K562 (cell line): ENCODE measurements around the gene ARHGEF10L. TPM values are rescaled to one million over a fixed set of nuclear protein-coding genes. Genes with fewer than 3 reads are reported as not detected.

ENCODE experiments used
- ATAC-seq: fragments of 200-7000 bp; cut with Tn5 transposase; 3 replicates; pipeline ENCODE4 v1.9.1; 2020; ENCODE audit warnings: moderate library complexity
- BruUV-seq: library from RNA; stranded (reverse); fragments of 400-500 nt; replicated peaks from 2 replicates; lab custom pipeline; 2021; lab: Mats Ljungman, UMichigan
- CTCF ChIA-PET: fragments of 300-600 bp; formaldehyde crosslinking; extraction: SDS; loops from one replicate; lab custom pipeline; 2021; ENCODE audit warnings: low intra/inter-chr PET ratio; lab: Yijun Ruan, JAX
- POLR2A ChIA-PET: fragments of 300-600, 350-650 bp; sonication (Branson Sonifier 250); formaldehyde crosslinking; extraction: SDS; loops from one replicate; lab custom pipeline; 2021; ENCODE audit warnings: antibody characterized with exemption, inconsistent platforms; lab: Yijun Ruan, JAX
- DNase-seq, 4 experiments: peaks; one replicate each; pipeline versions ENCODE4 v3.0.0 to v3.0.0-alpha.2; 2011 to 2018; ENCODE audit warnings: low spot score in 3 of 4, mixed read lengths in 3 of 4; ENCODE audit errors: extremely low read depth in 1 of 4
- FAIRE-seq: peaks from 2 replicates; lab custom pipeline; 2011; peaks lifted over from hg19 to GRCh38; lab: Jason Lieb, UNC
- H2AFZ ChIP-seq: 2 replicates; pipeline ENCODE4 v1.6.0; 2011; ENCODE audit warnings: low read depth, low read length, control low read depth, inconsistent platforms
- H3K27ac ChIP-seq: fragments of 200-600 bp; 3 replicates; pipeline ENCODE4 v1.8.0; 2011; ENCODE audit warnings: low read depth, mild to moderate bottlenecking, control low read depth, inconsistent platforms, low read length, moderate library complexity, mixed read lengths; ENCODE audit errors: extremely low read depth
- H3K27me3 ChIP-seq, 2 experiments: fragments of 300-600 bp in 1 of 2; 2 replicates in 1 of 2; 3 replicates in 1 of 2; pipeline versions ENCODE4 v1.6.0 to v1.8.0; 2011; ENCODE audit warnings: inconsistent platforms in 2 of 2, low read length in 2 of 2, mild to moderate bottlenecking in 1 of 2, mixed read lengths in 1 of 2, moderate library complexity in 1 of 2; ENCODE audit not compliant: control insufficient read depth in 2 of 2, insufficient read depth in 2 of 2
- H3K36me3 ChIP-seq: fragments of 300-600 bp; 3 replicates; pipeline ENCODE4 v1.8.0; 2011; ENCODE audit warnings: mild to moderate bottlenecking, low read length, inconsistent platforms; ENCODE audit not compliant: control insufficient read depth, insufficient read depth
- H3K4me1 ChIP-seq, 2 experiments: fragments of 200-600 bp in 1 of 2; replicated peaks in 1 of 2; 2 replicates in 1 of 2; 3 replicates in 1 of 2; pipeline versions ENCODE4 v1.5.1 to v1.8.0; 2011; ENCODE audit warnings: inconsistent platforms in 2 of 2, low read length in 2 of 2, mild to moderate bottlenecking in 1 of 2, mixed read lengths in 1 of 2, moderate library complexity in 1 of 2; ENCODE audit not compliant: control insufficient read depth in 2 of 2, insufficient read depth in 2 of 2
- H3K4me2 ChIP-seq: 2 replicates; pipeline ENCODE4 v1.6.1; 2011; ENCODE audit warnings: low read length, control low read depth, inconsistent platforms, mixed read lengths; ENCODE audit not compliant: insufficient read depth
- H3K4me3 ChIP-seq: fragments of 200-600 bp; sonication (generic), shearing (Covaris generic); 2 replicates; pipeline ENCODE4 v1.5.1; 2016; ENCODE audit warnings: control low read depth, inconsistent platforms
- H3K79me2 ChIP-seq: fragments of 200-600 bp; 3 replicates; pipeline ENCODE4 v1.8.0; 2011; ENCODE audit warnings: low read length, inconsistent platforms; ENCODE audit not compliant: control insufficient read depth, insufficient read depth
- H3K9ac ChIP-seq, 2 experiments: 2 replicates each; pipeline versions ENCODE4 v1.6.0 to v1.6.1; 2011; ENCODE audit warnings: low read depth in 2 of 2, low read length in 2 of 2, control low read depth in 1 of 2, inconsistent platforms in 1 of 2, mild to moderate bottlenecking in 1 of 2, mixed read lengths in 1 of 2; ENCODE audit not compliant: insufficient read depth in 1 of 2
- H3K9me1 ChIP-seq: one replicate; pipeline ENCODE4 v1.6.0; 2011; ENCODE audit warnings: inconsistent platforms, mild to moderate bottlenecking, low read length, moderate library complexity; ENCODE audit not compliant: control insufficient read depth, insufficient read depth
- H3K9me3 ChIP-seq: replicated peaks from 2 replicates; pipeline ENCODE4 v1.5.1; 2011; ENCODE audit warnings: low read depth, low read length, inconsistent platforms; ENCODE audit not compliant: control insufficient read depth, insufficient read depth
- H4K20me1 ChIP-seq: replicated peaks from 2 replicates; pipeline ENCODE4 v1.6.1; 2011; ENCODE audit warnings: low read length, inconsistent platforms, mixed read lengths; ENCODE audit not compliant: control insufficient read depth, insufficient read depth
- FUS ChIP-seq: fragments of 200-400 bp; formaldehyde crosslinking; optimal IDR thresholded peaks from 2 replicates; pipeline ENCODE3; 2017; ENCODE audit warnings: low read depth, low read length
- MCM5 ChIP-seq: fragments of 450-650 bp; IDR thresholded peaks from 2 replicates; pipeline ENCODE4 v1.6.1; 2016; ENCODE audit warnings: low read depth
- MTA3 ChIP-seq: fragments of 450-650 bp; formaldehyde crosslinking; IDR thresholded peaks from 2 replicates; pipeline ENCODE4 v1.6.1; 2017; ENCODE audit warnings: mild to moderate bottlenecking, borderline replicate concordance
- POU5F1 ChIP-seq: fragments of 150-350 bp; IDR thresholded peaks from 2 replicates; pipeline ENCODE4 v1.6.1; 2014; ENCODE audit warnings: borderline replicate concordance, low read length, low read depth, mild to moderate bottlenecking; ENCODE audit not compliant: partially characterized antibody
- RAD51 ChIP-seq: fragments of 450-650 bp; IDR thresholded peaks from 2 replicates; pipeline ENCODE4 v1.7.1; 2016; ENCODE audit warnings: low read depth, mild to moderate bottlenecking, borderline replicate concordance
- RFX1 ChIP-seq: fragments of 450-650 bp; IDR thresholded peaks from 2 replicates; pipeline ENCODE4 v1.6.1; 2016; ENCODE audit warnings: mild to moderate bottlenecking, moderate library complexity
- SRSF7 ChIP-seq: fragments of 200-400 bp; formaldehyde crosslinking; optimal IDR thresholded peaks from 2 replicates; pipeline ENCODE3; 2017; ENCODE audit warnings: mild to moderate bottlenecking, low read depth, low read length
- TARDBP ChIP-seq: fragments of 450-650 bp; IDR thresholded peaks from 2 replicates; pipeline ENCODE4 v1.6.1; 2016
- TBP ChIP-seq: optimal IDR thresholded peaks from 2 replicates; pipeline ENCODE3; 2011; ENCODE audit warnings: low read depth, low read length, improper control_type of control experiment
- WGBS: fragments of 100-300 bp; shearing (Covaris generic); methylation state at CpG from one replicate; pipeline ENCODE4 v1.1.6; 2016; ENCODE audit warnings: low coverage, mixed read lengths; ENCODE audit not compliant: insufficient coverage; ENCODE audit errors: missing lambda C conversion rate; 5-methylcytosine and 5-hydroxymethylcytosine counted together
- in situ Hi-C: fragments of 300-500 bp; cut with MboI; formaldehyde crosslinking; loops from 4 replicates; pipeline ENCODE4 v1.15.0; 2018; ENCODE audit warnings: inconsistent platforms, mixed read lengths
- intact Hi-C: fragments of 100-400 bp; cut with micrococcal nuclease; formaldehyde crosslinking; loops from 2 replicates; pipeline ENCODE4 v1.14.2; 2022
- polyA plus RNA-seq, 8 experiments: library from polyadenylated mRNA; depleted of rRNA in 4 of 8; stranded (reverse) in 5 of 8; unstranded in 3 of 8; fragments of >200 nt; fragmentation: Nextera tagmentation in 2 of 8; fragmentation: Illumina TruSeq in 1 of 8; extraction: Ambion mirVana in 2 of 8; extraction: Trizol in 1 of 8; gene quantifications; 2 replicates each; pipeline versions ENCODE4 v1.2.1 to v1.2.3, GENCODE V29; 2011 to 2014; ENCODE audit warnings: inconsistent platforms in 1 of 8, missing spikeins in 1 of 8
- total RNA-seq, 7 experiments: library from RNA; depleted of rRNA in 6 of 7; stranded (reverse); fragments of >200 nt in 6 of 7; fragmentation: Illumina TruSeq in 2 of 7; extraction: Trizol in 2 of 7; gene quantifications; 2 replicates each; pipeline versions ENCODE4 v1.2.1 to v1.2.3, GENCODE V29; 2011 to 2021; ENCODE audit warnings: low replicate concordance in 1 of 7
- TF ChIP-seq, protein P1 (sequence below): sonication (generic); formaldehyde crosslinking; IDR thresholded peaks from 2 replicates; pipeline ENCODE4 v1.5.0; 2020; ENCODE audit warnings: missing genetic modification reagents

The ARHGEF10L gene
- total and polyA plus RNA-seq, 9 of the 15 experiments (the other 6 are each of a cell fraction or from before 2014, with no cell fraction given), result 0.09 to 0.13 TPM; not detected in 7

DNA sequence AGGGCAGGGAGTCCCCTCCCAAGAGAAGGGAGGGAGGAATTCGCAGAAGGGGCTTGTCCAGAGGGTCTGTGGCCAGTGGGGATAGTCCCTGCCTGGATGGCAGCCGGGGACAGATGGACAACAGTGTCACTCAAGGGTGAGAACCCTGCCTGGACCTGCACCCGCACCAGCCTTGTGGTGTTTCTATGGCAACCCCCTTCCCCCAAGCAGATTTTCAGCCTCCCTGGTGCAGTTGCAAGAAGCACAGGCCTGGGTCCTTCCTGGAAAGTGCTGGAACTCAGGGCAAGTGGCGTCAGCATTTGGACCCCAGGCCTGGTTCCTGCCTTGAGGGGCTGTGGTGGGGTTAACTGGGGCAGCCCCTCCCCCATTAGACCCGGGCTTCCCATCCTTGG lies 131.8 kb downstream of the ARHGEF10L start:
- ChIA-PET CTCF (no interaction called here), POLR2A (interaction anchor here (0.6 to 0.7 kb wide), 2 partner anchors 48 to 505 kb away, joined by 3 read pairs; no protein-coding TSS in a partner anchor)
- 0% methylated on average over 5 of the region's 5 CpGs for WGBS
- no peak overlapping the region for H3K27ac ChIP-seq
- ATAC-seq (no peak), DNase-seq (no peak), FAIRE-seq (no peak)
- no TSS peak for BruUV-seq
- no peak overlapping the region for H2AFZ ChIP-seq
- peaks cover 17 to 63% of the 10 kb centered on the region in 2 experiments for H3K27me3 ChIP-seq
- H3K9me1 ChIP-seq, result peaks cover 2% of the 10 kb centered on the region
- no peaks in the 10 kb centered on the region for H3K79me2 ChIP-seq
- H3K4me2 ChIP-seq, result no peak overlapping the region
- in situ Hi-C loops (loop anchor here (10.0 kb wide), 1 partner anchor 553 kb away; no protein-coding TSS in a partner anchor), intact Hi-C loops (no loop called here)
- H3K4me1 ChIP-seq, result peaks cover 0 to 4% of the 10 kb centered on the region in 2 experiments; a peak in 1 of 5 replicates
- no peaks in the 10 kb centered on the region for H3K9me3 ChIP-seq
- H3K4me3 ChIP-seq, result no peak overlapping the region
- no peak overlapping the region for H3K9ac ChIP-seq
- TF ChIP-seq RFX1 (peak; percentile 64), MCM5 (no peak)
- no peaks in the 10 kb centered on the region for H3K36me3 ChIP-seq
- peaks cover 26% of the 10 kb centered on the region for H4K20me1 ChIP-seq

DNA sequence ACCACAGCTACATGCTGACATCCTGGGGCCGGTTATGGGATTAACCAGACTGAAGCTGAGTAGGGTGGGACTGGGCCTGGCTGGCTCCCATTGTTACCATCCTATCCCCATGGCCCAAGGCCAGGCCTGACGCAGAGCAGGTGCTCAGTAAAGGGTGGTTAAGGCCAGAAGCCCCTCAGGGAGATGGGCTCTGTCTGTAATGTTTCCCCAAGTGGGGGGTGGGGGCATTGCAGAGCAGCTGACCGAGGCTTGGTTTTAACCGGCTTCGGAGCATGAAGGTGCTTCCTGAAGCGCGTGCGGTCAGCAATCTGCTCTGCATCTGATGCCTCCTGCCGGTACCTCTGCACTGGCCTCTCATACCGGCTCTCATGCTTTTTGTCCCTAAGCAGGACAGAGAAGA lies 132.2 kb downstream of the ARHGEF10L start:
- Histone ChIP-seq H4K20me1 (peaks cover 26% of the 10 kb centered on the region), H3K27ac (no peak overlapping the region), H3K4me2 (no peak overlapping the region), H3K9me1 (peaks cover 2% of the 10 kb centered on the region), H2AFZ (no peak overlapping the region), H3K4me1 (peaks cover 0 to 4% of the 10 kb centered on the region in 2 experiments; a peak in 1 of 5 replicates), H3K9me3 (no peaks in the 10 kb centered on the region), H3K36me3 (no peaks in the 10 kb centered on the region), H3K27me3 (peaks cover 17 to 63% of the 10 kb centered on the region in 2 experiments), H3K79me2 (no peaks in the 10 kb centered on the region), H3K9ac (no peak overlapping the region), H3K4me3 (no peak overlapping the region)
- ATAC-seq, result peak; percentile 47
- no TSS peak for BruUV-seq
- in situ Hi-C loops, result loop anchor here (10.0 kb wide), 1 partner anchor 553 kb away; no protein-coding TSS in a partner anchor
- FAIRE-seq, result no peak
- POLR2A ChIA-PET, result interaction anchor here (0.6 to 1.0 kb wide), 3 partner anchors 11 to 505 kb away, joined by 3 to 4 read pairs (median 3); no protein-coding TSS in a partner anchor
- TF ChIP-seq SRSF7, result no peak
- no peak for TF ChIP-seq RAD51
- no peak for TF ChIP-seq TBP
- no peak for TF ChIP-seq FUS
- TF ChIP-seq, protein P1, sequence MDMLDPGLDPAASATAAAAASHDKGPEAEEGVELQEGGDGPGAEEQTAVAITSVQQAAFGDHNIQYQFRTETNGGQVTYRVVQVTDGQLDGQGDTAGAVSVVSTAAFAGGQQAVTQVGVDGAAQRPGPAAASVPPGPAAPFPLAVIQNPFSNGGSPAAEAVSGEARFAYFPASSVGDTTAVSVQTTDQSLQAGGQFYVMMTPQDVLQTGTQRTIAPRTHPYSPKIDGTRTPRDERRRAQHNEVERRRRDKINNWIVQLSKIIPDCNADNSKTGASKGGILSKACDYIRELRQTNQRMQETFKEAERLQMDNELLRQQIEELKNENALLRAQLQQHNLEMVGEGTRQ (CRISPR knock-in tag), result no peak
- TF ChIP-seq TARDBP, result no peak
- TF ChIP-seq POU5F1, result no peak
- no peak for TF ChIP-seq MTA3
- 14% methylated on average over 10 of the region's 10 CpGs for WGBS
- intact Hi-C loops, result no loop called here
- CTCF ChIA-PET, result no interaction called here
- peak in 2 of 4 experiments; percentile 32 to 36 for DNase-seq
